ENCODE results near the gene TSG101.

TSG101 gene

GRCh38 chr11:18492888-18493287 lies 33.9 kb downstream of the TSG101 start:
- no peak for DNase-seq

GRCh38 chr11:18491924-18492323 lies 34.8 kb downstream of the TSG101 start:
- no peak for DNase-seq

- DNase-seq = no peak
Observed at GRCh38 chr11:18490736-18491485, 35.8 kb downstream of the TSG101 start.

GRCh38 chr11:18490319-18490718 lies 36.4 kb downstream of the TSG101 start:
- DNase-seq = no peak

- no peak for DNase-seq
Observed at GRCh38 chr11:18485913-18486528, 40.7 kb downstream of the TSG101 start.

GRCh38 chr11:18479063-18479462 lies 47.7 kb downstream of the TSG101 start:
- no peak for DNase-seq

GRCh38 chr11:18472587-18472986 lies 54.2 kb downstream of the TSG101 start:
- DNase-seq = no peak

- DNase-seq = no peak
Observed at GRCh38 chr11:18471995-18472394, 54.7 kb downstream of the TSG101 start.

- no peak for DNase-seq
Observed at GRCh38 chr11:18468961-18469360, 57.8 kb downstream of the TSG101 start.

GRCh38 chr11:18468059-18468458 lies 58.7 kb downstream of the TSG101 start:
- no peak for DNase-seq

- no peak for DNase-seq
Observed at GRCh38 chr11:18466402-18466801, 60.3 kb downstream of the TSG101 start.

- no peak for DNase-seq
Observed at GRCh38 chr11:18463439-18463838, 63.3 kb downstream of the TSG101 start.

- DNase-seq = no peak
Observed at GRCh38 chr11:18461909-18462308, 64.8 kb downstream of the TSG101 start.

- no peak for DNase-seq
Observed at GRCh38 chr11:18459634-18460033, 67.1 kb downstream of the TSG101 start.

GRCh38 chr11:18457450-18457849 lies 69.3 kb downstream of the TSG101 start:
- DNase-seq = no peak

- no peak for DNase-seq
Observed at GRCh38 chr11:18455686-18456372, 70.9 kb downstream of the TSG101 start, which contains the start of gene LDHAL6A. LDHAL6A (plus strand) TSS chr11:18455856; CDS start chr11:18456681, 825 bp downstream.

GRCh38 chr11:18452927-18453326 lies 73.8 kb downstream of the TSG101 start:
- DNase-seq = no peak

GRCh38 chr11:18449251-18449650 lies 77.5 kb downstream of the TSG101 start:
- DNase-seq = no peak

- DNase-seq = no peak
Observed at GRCh38 chr11:18438691-18439090, 88.1 kb downstream of the TSG101 start.
